ENCODE results near the gene OPHN1. TPM values are rescaled to one million over a fixed set of nuclear protein-coding genes. Genes with fewer than 3 reads are reported as not detected.
A peak's percentile ranks its signal among the peaks of the same experiment; 100 is the strongest.

Gene OPHN1
- total and polyA plus RNA-seq, 8 donors, result 0.61 to 3.5 (median 2.2) TPM

GRCh38 chrX:68045008-68045577 is 388.2 kb downstream of the OPHN1 start:
- ATAC-seq, result peak in 2 of 4 donors; percentile 51 to 59
- H3K27ac ChIP-seq, result no peak overlapping the region

GRCh38 chrX:68043713-68044438 is 389.4 kb downstream of the OPHN1 start:
- no peak for ATAC-seq
- 76 to 87% methylated on average over 1 of the region's 1 CpG for WGBS, 2 donors
- intact Hi-C loops (cut with DNase I), result no loop called here
- peak; percentile 56 for FAIRE-seq
- Histone ChIP-seq H3K27ac (no peak overlapping the region), H3K27me3 (no peaks in the 10 kb centered on the region), H3K4me3 (no peak overlapping the region), H3K36me3 (no peaks in the 10 kb centered on the region), H3K9me3 (no peaks in the 10 kb centered on the region), H3K4me1 (no peaks in the 10 kb centered on the region)
- no peak for TF ChIP-seq CTCF (IDR thresholded peaks at IDR 0.05)
- no peak for DNase-seq

More at GRCh38 chrX:68045008-68045577, 388.2 kb downstream of the OPHN1 start:
- FAIRE-seq (no peak), DNase-seq (no peak)
- no peaks in the 10 kb centered on the region for H3K4me1 ChIP-seq
- H3K36me3 ChIP-seq, result no peaks in the 10 kb centered on the region
- H3K9me3 ChIP-seq, result no peaks in the 10 kb centered on the region
- no peak for TF ChIP-seq CTCF (IDR thresholded peaks at IDR 0.05)
- no peak overlapping the region for H3K4me3 ChIP-seq
- WGBS, 2 donors, result 73 to 91% methylated on average over 2 of the region's 2 CpGs
- no peaks in the 10 kb centered on the region for H3K27me3 ChIP-seq
- intact Hi-C loops (cut with DNase I), result no loop called here

- Histone ChIP-seq H3K27ac (no peak overlapping the region), H3K27me3 (no peaks in the 10 kb centered on the region), H3K9me3 (no peaks in the 10 kb centered on the region), H3K4me3 (no peak overlapping the region), H3K4me1 (no peaks in the 10 kb centered on the region), H3K36me3 (no peaks in the 10 kb centered on the region)
- DNase-seq, result no peak
- no peak for TF ChIP-seq CTCF (IDR thresholded peaks at IDR 0.05)
- 88 to 96% methylated on average over 1 of the region's 1 CpG for WGBS, 2 donors
- intact Hi-C loops (cut with DNase I), result no loop called here
- no peak for ATAC-seq
- no peak for FAIRE-seq
These were observed 392.2 kb downstream of the OPHN1 start for GRCh38 chrX:68041110-68041509.

GRCh38 chrX:68018248-68019203 is 414.8 kb downstream of the OPHN1 start:
- no peak overlapping the region for H3K27ac ChIP-seq
- intact Hi-C loops (cut with DNase I), result no loop called here
- no peaks in the 10 kb centered on the region for H3K4me1 ChIP-seq
- no peak for FAIRE-seq
- peak in 1 of 4 donors; percentile 13 for TF ChIP-seq CTCF (IDR thresholded peaks at IDR 0.05)
- H3K9me3 ChIP-seq, result no peaks in the 10 kb centered on the region
- H3K27me3 ChIP-seq, result peaks cover 0 to 6% (median 0%) of the 10 kb centered on the region in 4 donors
- DNase-seq, result peak in 1 of 6 donors; percentile 16
- ATAC-seq, result peak in 1 of 4 donors; percentile 39
- H3K4me3 ChIP-seq, result no peak overlapping the region
- H3K36me3 ChIP-seq, result no peaks in the 10 kb centered on the region
- 46 to 47% methylated on average over 9 of the region's 9 CpGs for WGBS, 2 donors
